ENCODE results near the gene NRCAM.

DNA sequence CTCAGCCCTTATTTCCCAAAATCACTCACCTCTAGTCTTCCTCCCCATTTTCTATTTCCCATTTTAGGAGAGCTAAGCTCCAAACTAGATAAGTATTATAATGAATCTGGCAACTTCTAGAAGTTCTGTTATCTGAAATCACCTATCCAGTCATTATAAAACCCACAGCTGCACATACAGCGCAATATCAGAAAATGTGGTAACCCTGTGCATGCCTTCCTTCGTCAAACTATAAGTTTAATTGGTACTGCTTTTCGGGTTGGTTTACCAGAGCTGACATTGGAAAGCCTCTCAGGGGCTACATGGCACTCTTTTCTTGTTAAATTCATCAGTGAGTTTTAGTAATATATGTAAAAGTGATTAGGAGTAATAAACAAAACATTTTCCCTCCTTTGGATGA, 327.7 kb downstream of the NRCAM start:
- TF ChIP-seq, protein P1, sequence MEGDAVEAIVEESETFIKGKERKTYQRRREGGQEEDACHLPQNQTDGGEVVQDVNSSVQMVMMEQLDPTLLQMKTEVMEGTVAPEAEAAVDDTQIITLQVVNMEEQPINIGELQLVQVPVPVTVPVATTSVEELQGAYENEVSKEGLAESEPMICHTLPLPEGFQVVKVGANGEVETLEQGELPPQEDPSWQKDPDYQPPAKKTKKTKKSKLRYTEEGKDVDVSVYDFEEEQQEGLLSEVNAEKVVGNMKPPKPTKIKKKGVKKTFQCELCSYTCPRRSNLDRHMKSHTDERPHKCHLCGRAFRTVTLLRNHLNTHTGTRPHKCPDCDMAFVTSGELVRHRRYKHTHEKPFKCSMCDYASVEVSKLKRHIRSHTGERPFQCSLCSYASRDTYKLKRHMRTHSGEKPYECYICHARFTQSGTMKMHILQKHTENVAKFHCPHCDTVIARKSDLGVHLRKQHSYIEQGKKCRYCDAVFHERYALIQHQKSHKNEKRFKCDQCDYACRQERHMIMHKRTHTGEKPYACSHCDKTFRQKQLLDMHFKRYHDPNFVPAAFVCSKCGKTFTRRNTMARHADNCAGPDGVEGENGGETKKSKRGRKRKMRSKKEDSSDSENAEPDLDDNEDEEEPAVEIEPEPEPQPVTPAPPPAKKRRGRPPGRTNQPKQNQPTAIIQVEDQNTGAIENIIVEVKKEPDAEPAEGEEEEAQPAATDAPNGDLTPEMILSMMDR (conservative IDR thresholded peaks at IDR 0.05): no peak
- TF ChIP-seq EZH2 (IDR thresholded peaks at IDR 0.05; ENCODE audit: low read depth): no peak

Data from PC-9 (cell line).